ENCODE measurements around the gene PDE3B. TPM values are rescaled to one million over a fixed set of nuclear protein-coding genes. Genes with fewer than 3 reads are reported as not detected.
"Not testable (repeated sequence)": the region's sequence is repeated elsewhere in the genome, so short reads cannot be mapped to it uniquely, and the experiment has no call there.

The PDE3B gene
- total RNA-seq, 2 donors from 2014 or later, result 9.4 to 11.7 TPM

DNA sequence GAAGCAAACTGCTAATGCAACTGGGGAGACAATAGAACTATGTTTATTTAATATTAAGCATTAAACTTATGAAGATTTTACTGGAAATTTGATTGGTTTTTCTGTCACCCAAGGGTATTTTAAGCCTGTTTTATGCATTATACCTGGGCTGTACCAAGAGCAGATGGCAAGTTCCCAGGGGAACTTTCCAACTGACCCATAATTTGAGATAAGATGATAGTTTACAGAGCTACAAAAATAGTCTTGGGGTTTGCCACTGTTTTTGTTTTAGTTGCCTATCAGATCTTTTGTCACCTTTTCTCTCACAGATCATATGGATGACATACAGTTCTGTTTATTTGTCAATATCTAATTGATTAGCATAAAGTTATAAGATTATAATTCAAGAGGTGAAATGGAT lies 43.9 kb downstream of the PDE3B start:
- no peaks in the 10 kb centered on the region for H3K36me3 ChIP-seq (ENCODE audit: control insufficient read depth, insufficient read depth, low read length)
- Mint-ChIP-seq H3K27me3 (ENCODE audit: insufficient read depth) (no peaks in the 10 kb centered on the region), H3K27ac (no peak overlapping the region), H3K36me3 (ENCODE audit: low read depth) (peaks cover 3% of the 10 kb centered on the region), H3K4me3 (no peak overlapping the region), H3K9me3 (peaks cover 18% of the 10 kb centered on the region), H3K4me1 (no peaks in the 10 kb centered on the region)
- H3K27ac ChIP-seq (ENCODE audit: low read depth, low read length), result no peak overlapping the region
- TF ChIP-seq, protein P1, sequence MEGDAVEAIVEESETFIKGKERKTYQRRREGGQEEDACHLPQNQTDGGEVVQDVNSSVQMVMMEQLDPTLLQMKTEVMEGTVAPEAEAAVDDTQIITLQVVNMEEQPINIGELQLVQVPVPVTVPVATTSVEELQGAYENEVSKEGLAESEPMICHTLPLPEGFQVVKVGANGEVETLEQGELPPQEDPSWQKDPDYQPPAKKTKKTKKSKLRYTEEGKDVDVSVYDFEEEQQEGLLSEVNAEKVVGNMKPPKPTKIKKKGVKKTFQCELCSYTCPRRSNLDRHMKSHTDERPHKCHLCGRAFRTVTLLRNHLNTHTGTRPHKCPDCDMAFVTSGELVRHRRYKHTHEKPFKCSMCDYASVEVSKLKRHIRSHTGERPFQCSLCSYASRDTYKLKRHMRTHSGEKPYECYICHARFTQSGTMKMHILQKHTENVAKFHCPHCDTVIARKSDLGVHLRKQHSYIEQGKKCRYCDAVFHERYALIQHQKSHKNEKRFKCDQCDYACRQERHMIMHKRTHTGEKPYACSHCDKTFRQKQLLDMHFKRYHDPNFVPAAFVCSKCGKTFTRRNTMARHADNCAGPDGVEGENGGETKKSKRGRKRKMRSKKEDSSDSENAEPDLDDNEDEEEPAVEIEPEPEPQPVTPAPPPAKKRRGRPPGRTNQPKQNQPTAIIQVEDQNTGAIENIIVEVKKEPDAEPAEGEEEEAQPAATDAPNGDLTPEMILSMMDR (conservative IDR thresholded peaks at IDR 0.05), result no peak
- no peaks in the 10 kb centered on the region for H3K9me3 ChIP-seq (ENCODE audit: control insufficient read depth, low read length)
- no peaks in the 10 kb centered on the region for H3K4me1 ChIP-seq (ENCODE audit: control insufficient read depth, insufficient read depth, low read length)
- H3K9ac ChIP-seq (ENCODE audit: extremely low read depth, low read length, poor library complexity, severe bottlenecking), result no peak overlapping the region
- no peak overlapping the region for H3K4me3 ChIP-seq (ENCODE audit: low read length)
- DNase-seq, result no peak
- H3K27me3 ChIP-seq (ENCODE audit: control insufficient read depth, insufficient read depth, low read length, poor library complexity, severe bottlenecking), result no peaks in the 10 kb centered on the region

DNA sequence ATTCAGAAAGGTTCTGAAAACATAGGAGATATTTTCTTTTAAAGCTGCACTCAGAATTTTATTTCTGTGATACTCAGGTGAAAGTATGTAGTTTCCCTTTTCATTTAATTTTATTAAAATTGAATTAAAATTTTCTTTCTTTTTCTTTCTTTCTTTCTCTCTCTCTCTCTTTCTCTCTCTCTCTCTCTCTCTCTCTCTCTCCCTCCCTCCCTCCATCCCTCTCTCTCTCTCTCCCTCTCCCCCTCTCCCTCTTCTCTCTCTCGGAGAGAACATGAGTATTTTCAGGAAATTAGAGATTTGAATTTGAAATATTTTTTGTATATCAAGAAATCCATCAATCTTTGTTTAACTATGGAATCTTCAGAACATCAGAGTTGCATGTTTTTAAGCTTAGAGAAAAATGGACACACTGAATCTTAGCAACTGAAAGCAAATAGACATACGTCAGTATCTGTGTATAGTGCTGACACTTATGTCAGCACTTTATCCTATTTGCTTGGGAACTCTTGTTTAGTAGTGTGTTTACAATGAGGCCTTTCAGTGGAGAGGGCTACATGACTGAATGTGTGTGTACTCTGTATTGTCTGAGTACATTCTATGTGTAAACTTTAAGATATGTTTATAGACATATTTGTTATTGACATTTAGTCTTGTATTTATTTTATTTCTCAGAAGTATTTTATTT lies 44.5 kb downstream of the PDE3B start:
- TF ChIP-seq, protein P1 (conservative IDR thresholded peaks at IDR 0.05), result no peak
- Histone ChIP-seq H3K9ac (ENCODE audit: extremely low read depth, low read length, poor library complexity, severe bottlenecking) (no peak overlapping the region), H3K4me3 (ENCODE audit: low read length) (no peak overlapping the region), H3K9me3 (ENCODE audit: control insufficient read depth, low read length) (peaks cover 6% of the 10 kb centered on the region), H3K4me1 (ENCODE audit: control insufficient read depth, insufficient read depth, low read length) (no peaks in the 10 kb centered on the region), H3K27ac (ENCODE audit: low read depth, low read length) (no peak overlapping the region), H3K27me3 (ENCODE audit: control insufficient read depth, insufficient read depth, low read length, poor library complexity, severe bottlenecking) (no peaks in the 10 kb centered on the region), H3K36me3 (ENCODE audit: control insufficient read depth, insufficient read depth, low read length) (no peaks in the 10 kb centered on the region)
- Mint-ChIP-seq H3K4me1 (no peaks in the 10 kb centered on the region), H3K36me3 (ENCODE audit: low read depth) (peaks cover 3% of the 10 kb centered on the region), H3K27ac (no peak overlapping the region), H3K27me3 (ENCODE audit: insufficient read depth) (no peaks in the 10 kb centered on the region), H3K4me3 (no peak overlapping the region), H3K9me3 (peaks cover 23% of the 10 kb centered on the region)
- 86 to 100% methylated on average over 1 of the region's 2 CpGs for WGBS, 2 experiments (ENCODE audit: insufficient coverage in 1 of 2, insufficient read length in 1 of 2)
- DNase-seq, result no peak

DNA sequence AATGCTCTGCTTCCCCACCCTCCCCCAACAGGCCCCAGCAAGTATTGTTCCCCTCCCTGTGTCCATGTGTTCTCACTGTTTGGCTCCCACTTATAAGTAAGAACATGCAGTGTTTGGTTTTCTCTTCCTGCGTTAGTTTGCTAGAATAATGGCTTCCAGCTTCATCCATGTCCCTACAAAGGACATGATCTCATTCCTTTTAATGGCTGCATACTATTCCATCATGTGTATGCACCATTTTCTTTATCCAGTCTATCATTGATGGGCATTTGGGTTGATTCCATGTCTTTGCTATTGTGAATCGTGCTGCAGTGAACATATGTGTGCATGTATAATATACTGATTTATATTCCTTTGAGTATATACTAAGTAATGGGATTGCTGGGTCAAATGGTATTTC lies 52.1 kb downstream of the PDE3B start:
- peaks cover 23% of the 10 kb centered on the region for H3K9me3 Mint-ChIP-seq
- H3K9me3 ChIP-seq (ENCODE audit: control insufficient read depth, low read length), result peaks cover 28% of the 10 kb centered on the region
- not testable (repeated sequence) for H3K36me3 Mint-ChIP-seq (ENCODE audit: low read depth); H3K27me3 Mint-ChIP-seq (ENCODE audit: insufficient read depth); H3K36me3 ChIP-seq (ENCODE audit: control insufficient read depth, insufficient read depth, low read length); H3K27me3 ChIP-seq (ENCODE audit: control insufficient read depth, insufficient read depth, low read length, poor library complexity, severe bottlenecking); H3K9ac ChIP-seq (ENCODE audit: extremely low read depth, low read length, poor library complexity, severe bottlenecking); H3K4me3 Mint-ChIP-seq; H3K4me3 ChIP-seq (ENCODE audit: low read length); H3K27ac ChIP-seq (ENCODE audit: low read depth, low read length); DNase-seq; H3K27ac Mint-ChIP-seq; H3K4me1 ChIP-seq (ENCODE audit: control insufficient read depth, insufficient read depth, low read length); H3K4me1 Mint-ChIP-seq
- WGBS, 2 experiments (ENCODE audit: insufficient coverage in 1 of 2, insufficient read length in 1 of 2), result 87 to 100% methylated on average over 1 to 2 of the region's 2 CpGs

- H3K27ac ChIP-seq (ENCODE audit: low read depth, low read length), result no peak overlapping the region
- H3K27me3 ChIP-seq (ENCODE audit: control insufficient read depth, insufficient read depth, low read length, poor library complexity, severe bottlenecking), result no peaks in the 10 kb centered on the region
- Mint-ChIP-seq H3K36me3 (ENCODE audit: low read depth) (peaks cover 2% of the 10 kb centered on the region), H3K4me3 (no peak overlapping the region), H3K27me3 (ENCODE audit: insufficient read depth) (no peaks in the 10 kb centered on the region), H3K27ac (no peak overlapping the region), H3K4me1 (no peaks in the 10 kb centered on the region), H3K9me3 (peaks cover 19% of the 10 kb centered on the region)
- no peaks in the 10 kb centered on the region for H3K4me1 ChIP-seq (ENCODE audit: control insufficient read depth, insufficient read depth, low read length)
- TF ChIP-seq, protein P1 (conservative IDR thresholded peaks at IDR 0.05), result no peak
- no peak overlapping the region for H3K9ac ChIP-seq (ENCODE audit: extremely low read depth, low read length, poor library complexity, severe bottlenecking)
- peaks cover 25% of the 10 kb centered on the region for H3K9me3 ChIP-seq (ENCODE audit: control insufficient read depth, low read length)
- H3K36me3 ChIP-seq (ENCODE audit: control insufficient read depth, insufficient read depth, low read length), result no peaks in the 10 kb centered on the region
- WGBS, 2 experiments (ENCODE audit: insufficient coverage in 1 of 2, insufficient read length in 1 of 2), result 80 to 100% methylated on average over 1 of the region's 1 CpG
- no peak for DNase-seq
- no peak overlapping the region for H3K4me3 ChIP-seq (ENCODE audit: low read length)
Measured at GRCh38 chr11:14698771-14699170, 55.2 kb downstream of the PDE3B start.
